Panc1 (cell line): Measurements from ENCODE around the gene FBXO27. TPM values are rescaled to one million over a fixed set of nuclear protein-coding genes. Genes with fewer than 3 reads are reported as not detected.

Source experiments
- ATAC-seq: fragments of 200-7000 bp; cut with Tn5 transposase; 2 replicates; pipeline ENCODE4 v1.9.1; 2020; ENCODE audit warnings: mild to moderate bottlenecking, moderate library complexity
- BruUV-seq: library from RNA; stranded (reverse); fragments of 400-500 nt; replicated peaks from 2 replicates; lab custom pipeline; 2021; lab: Mats Ljungman, UMichigan
- CTCF ChIA-PET: fragments of 300-600 bp; sonication (Branson Sonifier 250); formaldehyde crosslinking; loops from one replicate; lab custom pipeline; 2022; ENCODE audit warnings: antibody characterized with exemption; lab: Charles Lee
- POLR2A ChIA-PET: fragments of 300-600 bp; sonication (Branson Sonifier 250); formaldehyde crosslinking; loops from one replicate; lab custom pipeline; 2022; ENCODE audit warnings: antibody characterized with exemption; lab: Charles Lee
- DNase-seq: peaks from one replicate; pipeline ENCODE4 v3.0.0-alpha.2; 2010; ENCODE audit warnings: low read depth, low spot score
- H3K27ac ChIP-seq: 2 replicates; pipeline ENCODE4 v1.5.1; 2011; ENCODE audit warnings: mild to moderate bottlenecking, low read length, inconsistent platforms
- H3K27me3 ChIP-seq: fragments of 200-500 bp; sonication (Bioruptor generic); 2 replicates; pipeline ENCODE4 v1.6.0; 2014; ENCODE audit warnings: low read length, inconsistent platforms; ENCODE audit not compliant: control insufficient read depth, insufficient read depth
- H3K36me3 ChIP-seq: fragments of 200-500 bp; sonication (Bioruptor generic); 2 replicates; pipeline ENCODE4 v1.5.1; 2014; ENCODE audit warnings: inconsistent platforms, mild to moderate bottlenecking, low read length, moderate library complexity; ENCODE audit not compliant: control insufficient read depth, insufficient read depth
- H3K4me1 ChIP-seq: 2 replicates; pipeline ENCODE4 v1.5.1; 2011; ENCODE audit warnings: inconsistent platforms, mild to moderate bottlenecking, low read length, moderate library complexity; ENCODE audit not compliant: control insufficient read depth, insufficient read depth
- H3K4me3 ChIP-seq, 2 experiments: 2 replicates each; pipeline ENCODE4 v1.5.1; 2011 to 2012; ENCODE audit warnings: low read depth in 2 of 2, low read length in 2 of 2, mild to moderate bottlenecking in 2 of 2, inconsistent platforms in 1 of 2, moderate library complexity in 1 of 2
- H3K9me3 ChIP-seq: fragments of 200-500 bp; sonication (Bioruptor generic); 2 replicates; pipeline ENCODE4 v1.5.1; 2014; ENCODE audit warnings: low read depth, mild to moderate bottlenecking, inconsistent platforms, low read length, moderate library complexity; ENCODE audit not compliant: control insufficient read depth, insufficient read depth
- POLR2AphosphoS5 ChIP-seq: IDR thresholded peaks from 2 replicates; pipeline ENCODE4 v1.6.1; 2012; ENCODE audit warnings: mild to moderate bottlenecking, low read depth, low read length, moderate library complexity
- REST ChIP-seq, 2 experiments: IDR thresholded peaks; 2 replicates each; pipeline ENCODE4 v1.6.1; 2011 to 2012; ENCODE audit warnings: low read depth in 2 of 2, control low read depth in 1 of 2, low read length in 1 of 2, mild to moderate bottlenecking in 1 of 2, moderate library complexity in 1 of 2; ENCODE audit not compliant: insufficient read depth in 1 of 2
- SIN3A ChIP-seq: IDR thresholded peaks from 2 replicates; pipeline ENCODE4 v1.6.1; 2012; ENCODE audit warnings: low read depth, mild to moderate bottlenecking, low read length, moderate library complexity, borderline replicate concordance; ENCODE audit not compliant: insufficient read depth
- TCF7L2 ChIP-seq: IDR thresholded peaks from 2 replicates; pipeline ENCODE4 v1.6.1; 2011; ENCODE audit warnings: mild to moderate bottlenecking, low read depth, low read length, inconsistent platforms
- in situ Hi-C: cut with HindIII; loops from 2 replicates; pipeline ENCODE4 v1.10.0; 2016; ENCODE audit warnings: low sequenced_read_pairs, low pct_unique_long_range_greater_than_20kb
- intact Hi-C: fragments of 100-400 bp; cut with micrococcal nuclease; formaldehyde crosslinking; loops from one replicate; pipeline ENCODE4 v1.10.0; 2022; ENCODE audit not compliant: unreplicated experiment
- total RNA-seq: library from RNA; stranded (reverse); gene quantifications from one replicate; pipeline ENCODE4 v1.2.1, GENCODE V29; 2021; ENCODE audit not compliant: unreplicated experiment
- TF ChIP-seq, protein P1 (sequence below): fragments of 450-650 bp; IDR thresholded peaks from 2 replicates; pipeline ENCODE4 v1.5.1; 2017; ENCODE audit warnings: mild to moderate bottlenecking

FBXO27 gene
- total RNA-seq, 1 experiment from 2014 or later = 443 TPM

DNA sequence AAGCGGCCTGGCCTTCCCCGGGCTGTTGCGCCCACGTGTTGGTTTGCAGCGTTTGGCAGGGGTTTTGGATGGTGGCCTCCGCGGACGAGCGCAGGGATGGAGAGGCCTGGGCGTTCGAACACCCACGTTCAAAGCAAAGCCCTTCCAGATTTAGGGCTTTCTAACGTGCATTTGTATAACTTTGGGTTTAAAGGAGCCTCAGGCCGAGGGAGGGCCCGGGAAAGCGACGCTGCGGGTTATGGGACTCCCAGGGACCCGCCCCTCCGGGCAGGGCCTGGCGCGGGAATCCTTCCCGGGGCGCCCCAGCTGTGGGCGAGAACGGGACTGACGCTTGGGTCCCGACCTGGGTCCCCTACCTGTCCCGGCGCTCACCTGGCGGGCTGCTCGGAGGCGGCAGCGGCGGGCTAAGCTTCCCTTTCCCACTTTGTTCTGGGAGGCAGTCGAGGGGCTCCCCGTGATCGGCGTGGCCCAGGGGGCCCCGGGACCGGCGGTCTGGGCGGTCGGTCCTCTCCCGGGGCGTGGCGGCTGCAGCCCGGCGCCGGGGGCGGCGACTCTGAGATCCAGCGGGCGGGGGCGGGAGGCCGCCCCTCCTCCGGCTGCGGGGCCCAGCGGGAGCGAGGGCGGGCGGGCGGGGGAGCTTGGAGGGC, 57.0 kb downstream of the FBXO27 start, which contains the start of gene FBXO17:
TSS of gene FBXO17 (minus strand) at position 529 of the 647 bp plus-strand sequence. CDS start 25,423 bp downstream, outside the sequence.
- ChIA-PET CTCF (interaction anchor here (0.5 to 4.1 kb wide), 35 partner anchors 8 to 1194 kb away, joined by 3 to 36 read pairs (median 5); partner anchors contain the start of genes FBXO27, MRPS12 and SARS2), POLR2A (interaction anchor here (0.6 to 1.3 kb wide), 12 partner anchors 13 to 1082 kb away, joined by 3 to 12 read pairs (median 3); partner anchors contain the start of genes FBXO27 and SAMD4B)
- intact Hi-C loops = loop anchor here (10.0 kb wide), 1 partner anchor 439 kb away; the partner anchor contains the start of gene PLEKHG2
- DNase-seq (peak; percentile 81), ATAC-seq (peak; percentile 89)
- Histone ChIP-seq H3K4me1 (peaks cover 48% of the 10 kb centered on the region), H3K27me3 (no peaks in the 10 kb centered on the region), H3K27ac (peak within 1 kb of the TSS; percentile 97), H3K36me3 (no peaks in the 10 kb centered on the region), H3K9me3 (peaks cover 3% of the 10 kb centered on the region; the same call in 1 of the 2 replicates), H3K4me3 (peak within 1 kb of the TSS; percentile 50 to 59)
- no peak for TF ChIP-seq TCF7L2
- no peak for TF ChIP-seq POLR2AphosphoS5
- TF ChIP-seq SIN3A = no peak
- no peak for TF ChIP-seq REST (IDR thresholded peaks at IDR 0.05; ENCODE audit: insufficient read depth in 1 of 2, low read depth in 2 of 2, low read length in 1 of 2)
- TF ChIP-seq, protein P1, sequence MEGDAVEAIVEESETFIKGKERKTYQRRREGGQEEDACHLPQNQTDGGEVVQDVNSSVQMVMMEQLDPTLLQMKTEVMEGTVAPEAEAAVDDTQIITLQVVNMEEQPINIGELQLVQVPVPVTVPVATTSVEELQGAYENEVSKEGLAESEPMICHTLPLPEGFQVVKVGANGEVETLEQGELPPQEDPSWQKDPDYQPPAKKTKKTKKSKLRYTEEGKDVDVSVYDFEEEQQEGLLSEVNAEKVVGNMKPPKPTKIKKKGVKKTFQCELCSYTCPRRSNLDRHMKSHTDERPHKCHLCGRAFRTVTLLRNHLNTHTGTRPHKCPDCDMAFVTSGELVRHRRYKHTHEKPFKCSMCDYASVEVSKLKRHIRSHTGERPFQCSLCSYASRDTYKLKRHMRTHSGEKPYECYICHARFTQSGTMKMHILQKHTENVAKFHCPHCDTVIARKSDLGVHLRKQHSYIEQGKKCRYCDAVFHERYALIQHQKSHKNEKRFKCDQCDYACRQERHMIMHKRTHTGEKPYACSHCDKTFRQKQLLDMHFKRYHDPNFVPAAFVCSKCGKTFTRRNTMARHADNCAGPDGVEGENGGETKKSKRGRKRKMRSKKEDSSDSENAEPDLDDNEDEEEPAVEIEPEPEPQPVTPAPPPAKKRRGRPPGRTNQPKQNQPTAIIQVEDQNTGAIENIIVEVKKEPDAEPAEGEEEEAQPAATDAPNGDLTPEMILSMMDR = no peak
- in situ Hi-C loops = loop anchor here (25.0 kb wide), 1 partner anchor 962 kb away; the partner anchor contains the start of gene FCGBP
- no TSS peak for BruUV-seq

DNA sequence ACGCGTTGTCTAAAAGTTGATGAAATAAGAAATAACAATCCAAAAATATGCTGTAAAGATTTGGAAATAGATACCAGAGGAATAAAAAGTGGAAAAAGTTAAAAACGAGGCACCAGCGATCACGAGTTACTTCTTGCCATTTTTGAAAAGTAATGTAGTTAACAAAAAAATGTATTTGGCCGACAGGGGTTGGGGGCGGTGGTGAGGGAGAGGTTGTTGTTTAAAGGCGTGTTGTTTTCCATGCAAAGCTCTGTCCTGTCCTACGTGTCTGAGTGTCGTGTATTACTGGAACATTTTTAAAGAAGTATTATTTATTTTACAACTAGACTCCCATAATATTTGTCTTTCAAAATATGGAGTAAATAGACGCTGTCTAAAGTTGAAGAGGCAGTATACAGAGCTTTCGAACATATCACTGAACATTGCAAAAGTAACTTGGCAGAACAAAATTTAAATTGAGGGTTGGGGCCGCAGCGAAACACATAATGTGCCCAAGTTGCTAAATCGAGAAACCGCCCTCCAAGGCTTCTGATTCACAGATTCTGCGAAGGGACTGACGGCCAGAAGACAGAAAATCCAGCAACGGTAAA, 57.6 kb downstream of the FBXO27 start:
- CTCF ChIA-PET = interaction anchor here (0.5 to 4.1 kb wide), 9 partner anchors 8 to 813 kb away, joined by 3 to 36 read pairs (median 6); no protein-coding TSS in a partner anchor
- DNase-seq (no peak), ATAC-seq (no peak)
- peaks cover 48% of the 10 kb centered on the region for H3K4me1 ChIP-seq
- POLR2A ChIA-PET = interaction anchor here (0.5 to 1.3 kb wide), 8 partner anchors 14 to 1082 kb away, joined by 3 to 6 read pairs (median 4); no protein-coding TSS in a partner anchor
- peak overlapping the region; percentile 94 for H3K27ac ChIP-seq
- intact Hi-C loops = loop anchor here (10.0 kb wide), 1 partner anchor 440 kb away; the partner anchor contains the start of gene PLEKHG2
- peaks cover 1% of the 10 kb centered on the region; the same call in 1 of the 2 replicates for H3K9me3 ChIP-seq
- TF ChIP-seq REST (IDR thresholded peaks at IDR 0.05; ENCODE audit: insufficient read depth in 1 of 2, low read depth in 2 of 2, low read length in 1 of 2) (no peak), TCF7L2 (no peak), SIN3A (no peak), POLR2AphosphoS5 (no peak)
- TF ChIP-seq, protein P1 = no peak
- no peaks in the 10 kb centered on the region for H3K36me3 ChIP-seq
- H3K27me3 ChIP-seq = no peaks in the 10 kb centered on the region
- in situ Hi-C loops = loop anchor here (25.0 kb wide), 1 partner anchor 963 kb away; the partner anchor contains the start of gene FCGBP
- peak overlapping the region; percentile 50 to 59 for H3K4me3 ChIP-seq
- BruUV-seq = TSS peak; percentile 91
